Stimulated activated CD4-positive, alpha-beta T cell treated with anti-CD3 and anti-CD28 coated beads, Interleukin-1b, Interleukin-23, amount 100 ng/mL, for 1 hour (primary cell): Measurements from ENCODE around the gene ITGB5.
"Not testable (repeated sequence)": the region's sequence is repeated elsewhere in the genome, so short reads cannot be mapped to it uniquely, and the experiment has no call there.

ENCODE experiments used
- DNase-seq, 2 donors: peaks; one replicate each; pipeline ENCODE4 v3.0.0-alpha.2; 2020; ENCODE audit warnings: low read depth in 2 of 2

The ITGB5 gene

DNA sequence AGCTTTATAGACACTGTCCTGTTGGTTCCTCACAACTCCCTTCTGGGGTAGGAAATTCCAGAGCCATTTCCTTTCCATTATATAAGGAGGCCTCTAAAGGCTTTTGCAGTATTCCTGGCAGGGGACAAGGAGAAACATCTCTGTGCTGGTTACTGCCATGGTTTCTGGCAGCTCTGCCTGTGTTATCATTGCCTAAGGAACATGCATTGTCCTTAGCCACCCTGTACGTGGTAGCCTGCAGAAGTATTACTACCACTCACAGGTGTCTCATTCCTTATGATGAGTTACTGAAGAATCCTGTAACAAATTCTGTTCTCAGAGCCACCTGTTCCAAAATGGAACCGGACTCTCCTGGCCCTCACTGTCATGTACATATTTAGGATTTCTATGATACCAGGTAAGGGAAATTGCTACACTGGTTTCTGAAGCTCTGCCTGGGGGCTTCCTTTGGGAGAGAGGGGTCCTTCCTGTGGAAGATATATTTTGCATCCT, 98.9 kb downstream of the ITGB5 start:
- DNase-seq: no peak

DNA sequence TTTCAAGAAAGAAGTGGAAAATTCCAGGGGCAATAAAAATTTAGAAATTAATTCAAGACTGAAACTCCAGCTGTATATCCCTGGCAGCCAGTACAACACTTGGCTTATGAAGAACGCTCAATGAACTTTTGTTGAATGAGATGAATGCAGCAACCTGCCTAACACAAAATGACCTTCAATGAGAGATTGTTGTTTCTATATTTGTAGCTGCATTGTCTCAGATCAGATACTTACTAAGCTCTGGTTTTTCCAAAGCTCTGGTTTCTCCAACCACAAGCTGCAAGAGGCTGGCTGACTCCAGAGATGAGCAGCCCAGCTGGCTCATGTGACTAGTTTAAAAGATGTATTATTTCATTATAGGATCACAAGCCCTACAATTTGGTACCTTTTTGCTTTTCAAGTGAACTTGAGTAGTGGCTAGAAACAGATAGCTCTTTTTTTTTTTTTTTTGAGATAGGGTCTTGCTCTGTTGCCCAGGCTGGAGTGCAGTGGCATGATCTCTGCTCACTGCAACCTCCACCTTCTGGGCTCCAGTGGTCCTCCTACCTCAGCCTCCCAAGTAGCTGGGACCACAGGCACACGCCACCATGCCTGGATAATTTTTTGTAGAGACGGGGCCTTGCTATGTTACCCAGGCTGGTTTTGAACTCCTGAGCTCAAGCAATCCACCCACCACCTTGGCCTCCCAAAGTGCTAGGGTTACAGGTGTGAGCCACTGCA, 99.5 kb downstream of the ITGB5 start:
- DNase-seq: no peak

DNA sequence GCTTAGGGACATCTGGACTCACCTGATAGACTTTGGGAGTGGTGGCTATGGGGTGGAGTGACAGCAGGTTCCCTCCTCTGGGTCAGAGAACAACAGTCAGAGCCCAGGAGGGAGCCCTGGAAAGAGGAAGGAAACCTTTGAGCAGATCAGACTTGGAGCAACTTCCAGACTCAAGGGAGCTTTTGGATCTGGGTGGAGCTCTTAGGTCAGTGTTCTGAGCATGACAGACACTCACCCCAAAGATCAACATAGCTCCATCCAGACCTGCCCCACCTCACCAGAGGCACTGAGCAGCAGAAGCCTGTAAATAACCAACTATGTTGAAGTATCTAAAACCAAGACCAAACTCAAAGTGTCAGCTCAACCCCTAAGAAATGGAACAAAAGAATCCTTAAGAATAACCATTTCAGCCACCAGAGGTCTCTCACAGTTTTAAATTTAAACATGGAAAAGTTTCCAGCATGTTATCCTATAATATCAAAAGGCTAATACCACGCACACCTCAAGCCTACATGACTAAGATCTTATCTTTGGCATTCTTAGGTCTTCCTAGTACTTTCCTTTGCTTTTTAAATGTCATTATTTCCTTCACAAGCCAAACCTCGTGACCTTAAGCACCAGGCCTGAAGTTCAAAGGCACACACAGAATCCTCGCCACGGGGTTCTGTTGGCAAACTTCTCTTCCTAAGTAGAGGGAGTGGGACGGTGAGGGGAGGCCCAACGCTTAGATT, 100.5 kb downstream of the ITGB5 start:
- no peak for DNase-seq

DNA sequence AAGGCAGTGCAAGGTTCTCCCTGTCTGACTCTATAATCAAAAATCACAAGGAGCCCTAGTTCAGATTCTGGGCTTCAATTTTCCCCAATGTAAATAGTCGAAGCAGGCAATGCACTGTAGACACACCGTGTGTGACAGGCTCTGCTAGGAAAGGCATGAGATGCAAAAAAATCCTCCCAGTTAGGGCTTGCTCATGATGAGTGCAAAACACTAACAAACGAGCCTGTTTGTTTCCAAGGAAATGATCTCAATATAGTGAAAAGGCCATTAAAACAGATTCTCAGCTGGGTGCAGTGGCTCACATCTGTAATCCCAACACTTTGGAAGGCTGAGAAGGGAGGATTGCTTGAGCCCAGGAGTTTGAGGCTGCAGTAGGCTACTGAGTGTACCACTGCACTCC, 101.2 kb downstream of the ITGB5 start:
- no peak for DNase-seq

DNA sequence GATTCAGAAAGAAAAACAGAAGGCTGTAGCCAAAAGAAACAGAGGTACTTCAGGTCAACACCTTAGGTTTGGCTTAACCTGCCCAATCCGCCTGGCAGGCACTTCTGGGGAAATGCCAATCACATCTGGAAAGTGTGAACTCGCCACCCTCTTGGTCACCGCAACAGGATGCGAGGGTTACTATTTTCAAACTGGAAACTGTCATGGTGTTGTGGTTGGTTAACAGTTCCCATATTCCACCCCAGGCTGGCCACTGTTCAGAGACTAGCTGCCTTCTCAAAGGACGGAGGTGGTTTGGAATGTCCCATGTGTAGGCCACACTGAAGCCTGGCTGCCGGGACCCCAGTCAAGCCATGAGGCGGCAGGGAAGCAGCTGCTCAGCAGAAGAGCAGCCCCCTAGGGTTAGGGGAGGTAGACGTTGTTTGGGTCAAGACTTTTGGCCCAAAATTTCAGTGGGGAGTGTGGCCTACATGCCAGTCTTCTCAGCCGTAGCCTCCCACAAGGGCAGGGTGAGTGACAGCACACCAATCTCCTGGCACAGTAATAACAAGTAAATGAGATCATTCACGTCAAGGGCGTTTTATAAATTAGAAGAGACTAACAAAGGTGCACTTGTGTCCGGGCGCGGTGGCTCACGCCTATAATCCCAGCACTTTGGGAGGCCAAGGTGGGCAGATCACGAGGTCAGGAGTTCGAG, 102.3 kb downstream of the ITGB5 start:
- no peak for DNase-seq

DNA sequence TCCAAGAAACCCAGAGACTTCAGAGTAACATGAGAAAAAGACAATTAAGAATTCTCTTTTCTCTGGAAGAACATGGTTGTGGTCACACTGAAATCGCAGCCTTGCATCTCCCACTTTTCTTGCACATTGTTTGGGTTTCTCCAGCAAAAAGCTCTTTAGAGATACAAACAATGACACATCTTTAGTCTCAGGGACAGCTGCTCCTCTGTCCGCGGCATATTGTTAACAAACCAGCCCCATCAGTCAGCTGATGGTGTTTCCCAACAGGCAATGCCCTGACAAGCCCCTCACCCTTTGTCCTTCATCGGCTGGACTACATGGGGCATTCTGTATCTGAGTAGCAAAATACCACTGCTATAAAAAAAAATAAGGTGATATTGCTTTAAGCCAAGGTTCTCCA, 103.5 kb downstream of the ITGB5 start:
- DNase-seq: no peak

DNA sequence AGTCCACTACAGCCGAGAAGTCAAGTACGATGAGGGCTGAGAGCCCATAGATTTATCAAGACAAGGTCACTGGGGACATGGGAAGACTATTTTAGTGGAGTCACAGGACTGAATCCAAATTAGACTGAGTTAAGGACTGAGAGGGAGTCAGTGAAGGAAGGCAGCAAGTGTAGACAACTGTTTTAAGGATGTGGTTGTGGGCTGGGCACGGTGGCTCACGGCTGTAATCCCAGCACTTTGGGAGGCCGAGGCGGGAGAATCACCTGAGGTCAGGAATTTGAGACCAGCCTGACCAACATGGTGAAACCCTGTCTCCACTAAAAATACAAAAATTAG, 104.8 kb downstream of the ITGB5 start:
- not testable (repeated sequence) for DNase-seq

DNA sequence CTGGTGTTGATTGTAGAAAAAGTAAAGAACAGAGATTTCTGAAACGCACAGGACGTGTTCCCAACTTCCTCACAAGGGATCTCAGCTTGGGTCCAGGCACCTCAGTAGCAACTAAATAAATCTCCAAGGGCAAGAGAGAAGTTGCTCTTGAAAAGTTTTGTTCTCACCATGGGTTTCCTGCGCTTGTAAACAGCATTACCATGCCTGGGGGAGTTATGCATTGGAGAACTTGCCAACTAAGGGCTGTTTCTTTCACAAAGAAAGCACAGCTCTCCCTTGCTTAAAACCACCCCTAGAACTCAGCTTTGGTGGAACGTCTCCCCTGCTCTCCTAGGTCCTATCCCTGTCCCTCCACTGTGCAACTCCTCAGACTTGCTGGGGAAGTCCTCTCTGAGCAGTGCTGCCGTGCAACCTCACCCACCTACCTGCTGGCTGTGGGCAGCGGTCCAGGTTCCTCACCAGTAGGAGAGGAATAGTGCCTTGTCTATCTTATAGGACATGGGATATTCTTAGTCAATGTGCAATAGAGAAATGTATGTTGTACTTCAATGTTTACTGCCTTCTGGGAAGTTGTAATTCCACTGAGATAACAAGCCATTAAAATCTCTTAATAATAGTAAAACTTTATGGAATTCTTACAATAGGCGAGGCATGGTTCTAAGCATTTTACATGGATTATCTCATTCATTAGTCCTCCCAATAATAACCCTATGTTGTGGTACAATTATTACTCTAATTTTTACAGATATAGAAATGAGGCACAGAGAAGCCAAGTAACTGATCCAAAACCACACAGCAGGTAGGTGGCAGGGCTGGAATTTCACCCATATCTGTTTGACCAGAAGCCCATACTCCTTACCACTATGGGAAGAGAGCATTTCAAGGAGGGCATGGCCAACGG, 105.4 kb downstream of the ITGB5 start:
- no peak for DNase-seq

DNA sequence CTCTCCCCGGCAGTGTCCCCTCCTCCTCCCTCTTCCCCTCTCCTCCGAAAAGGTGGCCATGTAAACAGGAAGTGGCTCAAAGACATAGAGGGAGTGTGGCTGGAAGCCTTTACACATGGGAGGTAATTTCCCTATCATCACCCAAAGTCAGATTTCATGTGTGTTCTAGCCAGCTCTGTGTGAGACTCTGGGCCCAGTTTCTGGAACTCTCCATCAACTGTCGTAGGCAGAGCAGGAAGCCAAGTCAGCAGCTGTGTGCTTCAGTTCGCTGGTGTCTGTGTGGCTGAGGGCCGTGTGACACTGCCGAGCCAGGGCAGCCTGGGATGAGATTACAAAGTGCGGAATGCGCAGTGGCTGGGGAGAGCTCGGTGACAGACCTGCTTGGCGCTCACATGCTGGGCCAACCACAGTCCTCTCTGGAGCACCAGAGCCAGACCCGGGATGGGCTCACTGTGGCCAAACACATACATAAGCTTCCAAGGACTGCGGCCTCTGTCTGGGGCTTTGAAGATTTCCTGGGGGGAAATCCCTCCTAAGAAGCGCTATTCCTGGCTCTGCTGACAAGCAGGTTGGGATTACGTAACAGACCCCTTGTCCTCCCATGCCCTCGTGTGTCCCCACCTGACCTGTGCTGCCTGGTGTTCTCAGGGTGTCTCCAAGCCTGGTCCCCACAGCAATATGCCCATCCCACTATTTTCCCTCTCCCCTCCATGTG, 106.2 kb downstream of the ITGB5 start:
- no peak for DNase-seq

DNA sequence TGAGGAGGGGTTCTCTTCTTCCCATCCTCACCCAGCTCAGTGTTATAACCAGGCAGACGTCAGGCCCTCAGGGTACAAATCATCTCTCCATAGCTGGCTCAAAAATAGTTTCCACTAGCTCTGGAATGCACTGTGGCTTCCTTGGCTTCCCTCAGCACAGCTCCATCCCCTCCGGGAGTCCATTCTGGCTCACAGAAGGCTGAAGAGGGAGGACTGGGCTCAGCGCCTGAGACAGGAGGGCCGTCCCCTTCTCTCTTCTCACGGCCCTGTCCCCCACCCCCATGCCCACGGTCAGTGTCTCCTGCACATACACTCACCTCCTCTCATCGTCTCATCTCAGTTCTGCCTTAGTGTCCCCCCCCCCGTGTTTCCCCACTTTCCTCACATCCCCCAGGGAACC, 106.8 kb downstream of the ITGB5 start:
- no peak for DNase-seq

DNA sequence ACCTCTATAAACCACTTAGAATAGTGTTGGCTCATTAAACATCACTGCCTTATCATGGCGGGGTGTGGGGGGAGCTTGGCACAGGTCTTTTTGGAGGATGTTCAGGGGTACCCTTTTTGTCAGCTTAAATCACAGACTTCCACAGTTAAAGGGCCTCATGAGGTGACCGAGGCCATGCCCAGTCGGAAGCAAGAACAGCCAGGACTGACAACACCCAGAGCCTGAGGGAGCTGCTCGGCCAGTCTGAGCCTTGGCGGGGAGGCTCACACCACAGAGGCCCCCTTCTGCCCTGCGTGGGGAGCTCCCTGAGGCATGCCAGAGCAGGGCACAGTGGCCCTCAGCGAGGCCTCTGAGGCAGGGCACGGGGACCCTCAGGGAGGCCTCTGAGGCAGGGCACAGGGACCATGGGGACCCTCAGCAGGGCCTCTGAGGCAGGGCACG, 107.4 kb downstream of the ITGB5 start:
- no peak for DNase-seq

DNA sequence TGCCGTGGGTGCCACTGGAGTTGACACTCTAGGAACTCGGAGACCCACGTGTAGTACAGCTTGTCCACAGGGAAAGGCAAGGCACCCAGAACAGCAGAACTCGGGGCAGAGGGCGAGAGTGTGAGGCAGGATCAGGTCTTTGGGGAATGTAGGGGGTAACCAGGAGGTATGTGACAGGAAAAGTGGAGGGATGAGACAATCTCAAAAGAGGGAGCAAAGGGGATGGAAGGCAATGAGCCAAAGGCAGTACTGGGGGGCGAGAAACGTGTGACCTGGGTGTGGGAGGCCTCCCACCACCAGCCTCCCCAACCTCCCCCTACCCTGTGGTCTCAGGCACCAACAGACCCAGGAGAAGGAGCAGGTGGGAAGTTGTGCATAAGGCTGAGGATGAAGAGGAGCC, 108.0 kb downstream of the ITGB5 start:
- no peak for DNase-seq

DNA sequence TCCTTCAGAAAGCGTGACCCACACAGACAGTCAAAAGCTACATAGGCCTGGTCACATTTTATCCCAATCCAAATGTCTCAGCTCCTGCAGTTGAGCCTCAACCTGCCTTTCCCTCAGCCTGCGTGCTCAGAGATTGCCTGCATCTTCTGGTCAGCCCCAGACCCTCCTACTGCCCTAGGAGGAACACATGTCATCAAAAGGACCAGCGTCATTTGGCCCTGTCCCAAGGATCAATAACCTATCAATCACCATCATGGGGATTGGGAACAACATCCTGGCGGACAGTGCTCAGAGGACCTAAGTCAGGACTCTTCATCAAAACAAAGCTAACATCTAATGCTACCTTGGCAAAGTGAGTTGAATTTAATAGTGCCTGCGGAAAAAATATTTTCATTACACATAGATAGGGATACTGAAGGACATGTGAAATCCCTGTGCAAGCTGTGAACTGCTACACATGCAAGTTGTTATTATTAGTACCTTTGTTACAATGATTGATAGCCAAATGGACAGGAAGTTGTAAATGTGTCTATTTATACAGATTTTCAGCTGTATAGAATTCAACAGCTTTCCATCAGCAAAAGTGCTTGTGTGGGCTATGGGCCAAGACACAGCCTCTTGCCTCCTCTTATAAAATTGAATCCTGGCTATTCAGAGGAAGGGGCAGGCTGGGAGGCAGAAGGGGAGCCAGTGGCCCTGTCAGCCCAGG, 109.2 kb downstream of the ITGB5 start:
- DNase-seq: no peak

DNA sequence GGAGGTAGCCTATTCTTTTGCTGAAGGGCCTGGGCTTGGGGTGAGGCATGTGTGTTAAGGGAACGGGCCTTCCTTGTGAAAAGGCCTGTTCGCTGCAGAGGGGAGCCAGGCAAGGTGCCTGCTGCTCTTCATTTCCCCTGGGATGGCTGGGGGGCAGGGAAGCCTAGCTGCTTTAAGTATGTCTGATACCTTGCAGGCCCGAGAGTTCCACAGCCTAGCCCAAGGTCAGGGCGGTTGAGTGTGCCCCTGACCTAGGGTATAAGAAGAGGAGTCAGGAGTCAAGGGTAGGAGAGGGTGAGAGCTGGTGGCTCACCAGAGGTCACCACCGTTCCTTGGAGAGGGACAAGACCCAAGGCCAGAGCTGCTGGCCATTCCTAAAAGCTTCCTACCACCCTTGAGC, 110.3 kb downstream of the ITGB5 start:
- no peak for DNase-seq

DNA sequence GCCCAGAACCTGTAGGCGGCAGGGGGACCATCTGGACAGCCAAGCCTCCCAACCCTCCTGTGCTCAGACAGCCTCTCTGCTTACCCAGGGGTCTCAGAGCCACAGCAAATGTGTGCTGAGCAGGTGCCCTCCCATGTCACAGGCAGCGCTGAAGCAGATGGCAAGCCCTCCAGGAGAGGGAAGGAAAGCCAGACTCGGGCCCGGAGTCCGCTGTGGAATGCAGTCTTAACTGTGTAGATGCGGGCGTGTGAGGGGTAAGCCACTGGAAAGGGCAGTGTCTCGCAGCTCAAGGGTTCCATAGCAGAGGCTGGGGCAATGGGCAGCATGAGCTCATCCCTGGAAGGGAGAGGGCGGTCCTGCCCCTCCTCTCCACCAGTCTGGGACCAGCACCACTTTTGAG, 111.3 kb downstream of the ITGB5 start:
- no peak for DNase-seq

DNA sequence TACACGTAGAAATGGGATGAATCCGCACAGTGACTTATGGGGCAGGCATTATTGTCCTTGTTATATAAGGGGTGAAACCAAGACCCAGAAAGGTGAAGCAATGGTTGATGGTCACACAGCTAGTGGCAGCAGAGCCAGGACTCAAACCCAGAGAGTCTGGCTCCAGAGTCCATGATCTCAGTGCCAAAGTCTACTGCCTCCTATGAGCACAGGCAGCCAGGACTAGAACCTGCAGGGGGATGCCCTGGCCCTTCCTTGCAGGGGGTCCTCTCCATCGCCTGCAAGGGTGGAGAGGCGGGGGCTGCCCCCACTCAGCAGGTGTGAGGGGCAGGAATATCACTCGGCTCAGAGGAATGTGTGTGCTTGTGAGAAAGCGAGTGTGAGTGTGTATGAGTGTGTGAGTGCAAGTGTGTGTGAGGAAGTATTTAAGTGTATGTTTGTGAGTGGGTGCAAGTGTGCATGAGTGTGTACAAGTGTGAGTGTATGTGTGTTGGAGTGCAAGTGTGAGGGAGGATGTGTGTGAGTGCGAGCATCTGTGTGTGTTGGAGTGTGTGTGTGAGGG, 112.2 kb downstream of the ITGB5 start:
- DNase-seq: no peak

DNA sequence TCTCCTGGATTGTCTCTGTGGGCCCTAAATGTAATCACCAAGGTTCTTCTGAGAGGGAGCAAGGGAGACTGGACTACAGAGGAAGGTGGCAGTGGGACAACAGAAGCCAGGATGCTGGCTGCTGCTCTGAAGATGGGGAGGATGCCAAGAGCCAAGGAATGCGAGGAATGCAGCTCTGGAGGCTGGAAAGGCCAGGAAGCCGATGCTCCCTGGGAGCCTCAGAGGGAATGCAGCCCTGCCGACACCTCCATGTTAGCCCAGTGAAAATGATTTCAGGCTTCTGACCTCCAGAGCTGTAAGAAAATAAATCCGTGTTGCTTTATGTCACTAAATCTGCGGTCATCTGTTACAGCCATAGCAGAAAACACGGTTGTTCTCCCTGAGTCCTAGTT, 112.8 kb downstream of the ITGB5 start:
- DNase-seq: no peak

DNA sequence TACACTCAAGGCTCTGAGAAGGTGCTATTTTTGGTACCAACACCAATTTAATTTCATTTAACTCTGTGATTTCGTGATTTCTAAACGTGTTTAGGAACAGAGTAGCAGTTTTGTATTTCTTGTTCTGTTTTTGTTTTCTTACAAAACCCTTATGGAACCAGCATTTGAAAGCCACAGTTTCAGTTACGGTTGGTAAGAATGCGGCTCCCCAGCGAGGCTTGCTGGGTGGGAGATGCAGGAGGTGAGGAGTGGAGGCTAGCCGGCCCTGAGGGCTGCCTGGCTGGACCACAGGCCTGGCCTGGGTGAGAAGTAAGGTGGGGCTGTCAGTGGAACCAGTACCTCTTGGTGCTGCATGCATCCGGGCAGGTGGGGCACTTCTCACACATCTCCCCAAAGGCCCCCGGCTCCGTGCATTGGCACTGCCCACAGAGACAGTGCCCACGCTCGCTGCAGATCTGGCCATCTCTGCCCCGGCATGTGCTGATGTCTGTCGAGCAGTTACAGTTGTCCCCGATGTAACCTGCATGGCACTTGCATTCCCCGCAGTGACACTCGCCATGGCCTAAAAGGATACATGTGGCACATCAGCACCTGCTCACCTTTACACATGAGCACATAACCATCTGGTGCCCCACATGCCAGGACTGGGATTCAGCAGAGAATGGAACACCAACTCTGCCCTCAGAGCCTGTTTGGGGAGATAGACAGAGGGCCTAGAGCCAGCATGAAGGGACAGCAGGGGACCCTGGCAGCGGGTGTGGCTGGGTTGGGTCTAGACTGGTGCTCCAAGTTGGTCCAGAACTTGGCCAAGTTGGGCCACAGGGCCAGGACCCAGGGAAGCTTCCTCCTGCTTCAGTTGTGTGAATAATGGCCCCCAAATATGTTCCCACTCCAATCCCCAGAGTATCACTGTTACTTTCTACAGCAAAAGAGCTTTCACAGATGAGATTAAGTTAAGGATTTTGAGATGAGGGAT, 113.5 kb downstream of the ITGB5 start:
- DNase-seq: no peak
